OCI-LY1 (cell line): ENCODE results near the gene NCS1.

ENCODE experiments used
- H2AFZ ChIP-seq: fragments of 200-600 bp; sonication (generic), shearing (Covaris generic); 2 replicates; pipeline ENCODE4 v1.6.0; 2014; ENCODE audit warnings: antibody characterized with exemption, mild to moderate bottlenecking, low read length
- H3F3A ChIP-seq: fragments of 200-600 bp; sonication (generic), shearing (Covaris generic); 2 replicates; pipeline ENCODE4 v1.6.0; 2014; ENCODE audit warnings: mild to moderate bottlenecking, antibody characterized with exemption, low read length, moderate library complexity; ENCODE audit not compliant: insufficient read depth
- H3K27ac ChIP-seq: fragments of 200-600 bp; sonication (generic); 2 replicates; pipeline ENCODE4 v1.5.1; 2014; ENCODE audit warnings: low read length, mixed run types, mild to moderate bottlenecking, low read depth; ENCODE audit not compliant: poor library complexity, severe bottlenecking
- H3K27me3 ChIP-seq: fragments of 200-600 bp; sonication (generic); 2 replicates; pipeline ENCODE4 v1.6.0; 2014; ENCODE audit warnings: antibody characterized with exemption, mild to moderate bottlenecking, low read length, moderate library complexity; ENCODE audit not compliant: insufficient read depth
- H3K36me3 ChIP-seq: fragments of 200-600 bp; sonication (generic); 2 replicates; pipeline ENCODE4 v1.6.1; 2014; ENCODE audit warnings: mild to moderate bottlenecking, antibody characterized with exemption, low read length, moderate library complexity, mixed read lengths; ENCODE audit not compliant: insufficient read depth
- H3K4me1 ChIP-seq: fragments of 200-600 bp; sonication (generic); 2 replicates; pipeline ENCODE4 v1.5.1; 2014; ENCODE audit warnings: mild to moderate bottlenecking, low read length, moderate library complexity; ENCODE audit not compliant: insufficient read depth, severe bottlenecking
- H3K4me2 ChIP-seq: fragments of 200-600 bp; sonication (generic), shearing (Covaris generic); 2 replicates; pipeline ENCODE4 v1.6.1; 2014; ENCODE audit warnings: low read length
- H3K4me3 ChIP-seq: fragments of 200-600 bp; sonication (generic); 2 replicates; pipeline ENCODE4 v1.5.1; 2014; ENCODE audit warnings: low read length, low read depth, mild to moderate bottlenecking, mixed read lengths; ENCODE audit not compliant: poor library complexity, severe bottlenecking
- H3K79me2 ChIP-seq: fragments of 200-600 bp; shearing (Covaris generic); 2 replicates; pipeline ENCODE4 v1.6.1; 2016; ENCODE audit warnings: mixed run types, low read length, mixed read lengths; ENCODE audit not compliant: insufficient read depth
- H3K9ac ChIP-seq: fragments of 200-600 bp; sonication (generic), shearing (Covaris generic); 2 replicates; pipeline ENCODE4 v1.6.1; 2014; ENCODE audit warnings: mild to moderate bottlenecking, low read length, mixed read lengths
- H3K9me2 ChIP-seq: fragments of 200-600 bp; sonication (generic), shearing (Covaris generic); 2 replicates; pipeline ENCODE4 v1.6.1; 2014; ENCODE audit warnings: low read depth, mild to moderate bottlenecking, low read length, mixed read lengths
- H3K9me3 ChIP-seq: fragments of 200-600 bp; shearing (Covaris generic); 2 replicates; pipeline ENCODE4 v1.6.1; 2014; ENCODE audit warnings: low read length, mixed read lengths
- H4K20me1 ChIP-seq: fragments of 200-600 bp; sonication (generic), shearing (Covaris generic); 2 replicates; pipeline ENCODE4 v1.6.0; 2016; ENCODE audit warnings: mild to moderate bottlenecking, low read length; ENCODE audit not compliant: insufficient read depth
- EZH2 ChIP-seq: fragments of 200-600 bp; sonication (generic), shearing (Covaris generic); IDR thresholded peaks from 2 replicates; pipeline ENCODE4 v1.8.0; 2017; ENCODE audit warnings: borderline replicate concordance, mixed run types, mild to moderate bottlenecking, antibody characterized with exemption, low read length, moderate library complexity, mixed read lengths
- TF ChIP-seq, protein P1 (sequence below): fragments of 200-600 bp; sonication (generic), shearing (Covaris generic); IDR thresholded peaks from 2 replicates; pipeline ENCODE4 v1.5.1; 2017; ENCODE audit warnings: mild to moderate bottlenecking, antibody characterized with exemption, low read length, moderate library complexity, mixed read lengths

The NCS1 gene

DNA sequence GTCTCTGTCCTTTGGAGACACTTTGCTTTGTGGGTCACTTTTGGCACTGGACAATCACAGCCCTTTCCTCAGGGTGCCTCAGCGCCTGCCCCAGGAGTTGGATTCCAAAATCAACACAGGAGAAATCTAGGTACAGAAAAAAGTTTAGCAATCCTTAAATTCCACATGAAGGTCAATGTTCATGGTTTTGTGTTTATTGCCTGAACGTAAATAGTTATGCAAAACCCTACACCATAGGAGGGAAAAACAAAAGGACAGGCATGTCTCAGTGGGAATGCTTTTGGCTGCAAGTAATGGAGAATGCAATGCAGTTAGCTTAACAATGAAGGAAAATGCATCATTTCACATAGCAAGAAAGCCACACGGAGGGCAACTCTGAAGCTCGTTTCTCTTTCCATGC is 86.8 kb downstream of the NCS1 start:
- TF ChIP-seq EZH2, result no peak
- TF ChIP-seq, protein P1, sequence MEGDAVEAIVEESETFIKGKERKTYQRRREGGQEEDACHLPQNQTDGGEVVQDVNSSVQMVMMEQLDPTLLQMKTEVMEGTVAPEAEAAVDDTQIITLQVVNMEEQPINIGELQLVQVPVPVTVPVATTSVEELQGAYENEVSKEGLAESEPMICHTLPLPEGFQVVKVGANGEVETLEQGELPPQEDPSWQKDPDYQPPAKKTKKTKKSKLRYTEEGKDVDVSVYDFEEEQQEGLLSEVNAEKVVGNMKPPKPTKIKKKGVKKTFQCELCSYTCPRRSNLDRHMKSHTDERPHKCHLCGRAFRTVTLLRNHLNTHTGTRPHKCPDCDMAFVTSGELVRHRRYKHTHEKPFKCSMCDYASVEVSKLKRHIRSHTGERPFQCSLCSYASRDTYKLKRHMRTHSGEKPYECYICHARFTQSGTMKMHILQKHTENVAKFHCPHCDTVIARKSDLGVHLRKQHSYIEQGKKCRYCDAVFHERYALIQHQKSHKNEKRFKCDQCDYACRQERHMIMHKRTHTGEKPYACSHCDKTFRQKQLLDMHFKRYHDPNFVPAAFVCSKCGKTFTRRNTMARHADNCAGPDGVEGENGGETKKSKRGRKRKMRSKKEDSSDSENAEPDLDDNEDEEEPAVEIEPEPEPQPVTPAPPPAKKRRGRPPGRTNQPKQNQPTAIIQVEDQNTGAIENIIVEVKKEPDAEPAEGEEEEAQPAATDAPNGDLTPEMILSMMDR, result no peak
- Histone ChIP-seq H3K4me3 (no peak overlapping the region), H3F3A (no peaks in the 10 kb centered on the region), H3K27me3 (peaks cover 6% of the 10 kb centered on the region; the same call in 1 of the 2 replicates), H3K4me2 (no peak overlapping the region), H3K4me1 (no peaks in the 10 kb centered on the region), H2AFZ (no peak overlapping the region), H3K27ac (no peak overlapping the region), H3K36me3 (no peaks in the 10 kb centered on the region), H3K9ac (no peak overlapping the region), H3K9me2 (no peaks in the 10 kb centered on the region), H3K79me2 (no peaks in the 10 kb centered on the region), H4K20me1 (no peaks in the 10 kb centered on the region), H3K9me3 (no peaks in the 10 kb centered on the region)

DNA sequence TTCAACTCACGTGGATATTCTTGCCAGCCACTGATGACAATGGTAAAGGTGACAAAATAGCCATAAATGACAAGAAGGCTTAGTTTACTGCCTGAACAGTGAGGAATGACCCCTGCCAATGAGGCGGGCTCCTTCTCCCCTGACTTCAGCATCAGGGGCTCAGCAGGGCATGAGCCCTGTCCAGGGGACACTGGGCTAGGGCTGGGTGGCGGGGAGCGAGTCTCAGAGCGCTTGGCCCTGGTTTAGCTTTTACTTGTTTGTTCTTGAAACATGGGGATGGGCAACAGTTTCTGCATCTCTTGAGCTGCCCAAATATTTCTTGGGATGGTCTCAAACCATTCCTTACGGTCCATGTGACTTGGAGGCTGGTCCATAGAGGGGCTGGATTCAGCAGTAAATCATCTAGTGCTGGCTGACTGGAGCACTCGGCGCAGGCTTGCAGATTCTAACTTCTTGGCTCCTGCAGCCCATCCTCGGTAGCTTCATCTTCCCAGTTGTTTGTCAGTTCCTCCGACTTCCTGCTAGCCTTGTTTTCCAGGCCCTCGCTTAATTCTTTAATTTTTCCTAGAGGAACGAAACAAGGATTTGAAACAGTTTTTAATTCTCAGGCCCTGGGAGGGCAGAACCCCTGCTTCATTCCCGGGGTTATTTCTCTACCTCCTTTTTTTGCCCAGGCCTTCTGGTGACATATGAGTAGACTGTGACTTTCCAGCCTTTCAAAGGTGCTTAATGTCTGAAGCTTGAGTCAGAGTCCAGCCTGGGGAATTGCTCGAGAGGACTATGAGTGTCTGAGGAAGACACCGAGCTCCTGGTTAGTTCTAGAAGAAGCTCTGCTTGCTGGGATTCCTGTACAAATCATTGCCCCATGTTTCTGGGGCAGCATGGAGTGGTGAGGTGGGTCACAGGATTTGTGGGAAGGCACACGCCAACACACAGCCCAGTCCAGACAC is 88.9 kb downstream of the NCS1 start:
- Histone ChIP-seq H3K9me3 (no peaks in the 10 kb centered on the region), H3K36me3 (no peaks in the 10 kb centered on the region), H3K4me1 (no peaks in the 10 kb centered on the region), H3K4me3 (no peak overlapping the region), H3K27ac (no peak overlapping the region), H2AFZ (no peak overlapping the region), H3K27me3 (0 out of 2 replicates have a peak, but pooled peaks cover 6% of the 10 kb centered on the region), H3K9ac (no peak overlapping the region), H3K4me2 (no peak overlapping the region), H3F3A (no peaks in the 10 kb centered on the region), H3K9me2 (no peaks in the 10 kb centered on the region), H3K79me2 (no peaks in the 10 kb centered on the region), H4K20me1 (no peaks in the 10 kb centered on the region)
- TF ChIP-seq, protein P1, result no peak
- no peak for TF ChIP-seq EZH2

DNA sequence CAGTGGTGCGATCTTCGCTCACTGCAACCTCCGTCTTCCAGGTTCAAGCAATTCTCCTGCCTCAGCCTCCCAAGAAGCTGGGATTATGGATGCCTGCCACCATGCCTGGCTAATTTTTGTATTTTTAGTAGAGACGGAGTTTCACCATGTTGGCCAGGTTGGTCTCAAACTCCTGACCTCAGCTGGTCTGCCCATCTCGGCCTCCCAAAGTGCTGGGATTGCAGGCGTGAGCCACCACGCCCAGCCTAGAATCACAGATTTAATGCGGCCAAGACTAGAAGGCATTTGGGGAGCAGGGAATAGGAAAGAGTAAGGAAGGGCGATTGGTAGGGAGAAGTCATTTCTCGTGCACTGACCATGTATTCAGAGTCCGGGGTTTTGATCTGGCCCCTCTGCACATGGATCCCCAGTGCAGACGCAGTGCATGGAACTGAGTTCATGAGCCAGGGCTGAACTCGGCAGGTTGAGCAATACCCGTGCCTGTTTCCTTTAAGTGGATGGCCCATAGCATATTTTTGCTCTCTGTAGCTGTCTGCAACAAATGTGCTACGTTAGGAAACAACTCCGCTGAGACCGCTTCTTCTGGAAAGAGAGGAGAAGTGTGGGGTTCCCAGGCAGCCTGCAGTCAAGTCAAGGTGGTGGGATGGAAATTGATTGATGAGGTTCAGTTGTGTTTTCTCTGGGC is 90.0 kb downstream of the NCS1 start:
- Histone ChIP-seq H4K20me1 (no peaks in the 10 kb centered on the region), H3K79me2 (no peaks in the 10 kb centered on the region), H3K9ac (no peak overlapping the region), H3K27me3 (0 out of 2 replicates have a peak, but pooled peaks cover 6% of the 10 kb centered on the region), H3K4me2 (no peak overlapping the region), H3K4me1 (no peaks in the 10 kb centered on the region), H3K9me2 (no peaks in the 10 kb centered on the region), H3K27ac (no peak overlapping the region), H3K4me3 (no peak overlapping the region), H3K9me3 (no peaks in the 10 kb centered on the region), H3F3A (no peaks in the 10 kb centered on the region), H2AFZ (no peak overlapping the region), H3K36me3 (no peaks in the 10 kb centered on the region)
- no peak for TF ChIP-seq EZH2
- TF ChIP-seq, protein P1, result no peak
